ENCODE results near the gene RIC3. TPM values are rescaled to one million over a fixed set of nuclear protein-coding genes. Genes with fewer than 3 reads are reported as not detected.

The RIC3 gene
- total RNA-seq, 2 donors from 2014 or later: 25.0 to 27.3 TPM

- Histone ChIP-seq H3K4me3 (no peak overlapping the region), H3K36me3 (no peaks in the 10 kb centered on the region), H3K27ac (no peak overlapping the region), H3K27me3 (replicated peaks; ENCODE audit: insufficient read depth) (no peaks in the 10 kb centered on the region), H3K4me1 (replicated peaks) (no peaks in the 10 kb centered on the region), H3K9me3 (no peaks in the 10 kb centered on the region)
- TF ChIP-seq POLR2A (IDR thresholded peaks at IDR 0.05): no peak
- TF ChIP-seq, protein P1, sequence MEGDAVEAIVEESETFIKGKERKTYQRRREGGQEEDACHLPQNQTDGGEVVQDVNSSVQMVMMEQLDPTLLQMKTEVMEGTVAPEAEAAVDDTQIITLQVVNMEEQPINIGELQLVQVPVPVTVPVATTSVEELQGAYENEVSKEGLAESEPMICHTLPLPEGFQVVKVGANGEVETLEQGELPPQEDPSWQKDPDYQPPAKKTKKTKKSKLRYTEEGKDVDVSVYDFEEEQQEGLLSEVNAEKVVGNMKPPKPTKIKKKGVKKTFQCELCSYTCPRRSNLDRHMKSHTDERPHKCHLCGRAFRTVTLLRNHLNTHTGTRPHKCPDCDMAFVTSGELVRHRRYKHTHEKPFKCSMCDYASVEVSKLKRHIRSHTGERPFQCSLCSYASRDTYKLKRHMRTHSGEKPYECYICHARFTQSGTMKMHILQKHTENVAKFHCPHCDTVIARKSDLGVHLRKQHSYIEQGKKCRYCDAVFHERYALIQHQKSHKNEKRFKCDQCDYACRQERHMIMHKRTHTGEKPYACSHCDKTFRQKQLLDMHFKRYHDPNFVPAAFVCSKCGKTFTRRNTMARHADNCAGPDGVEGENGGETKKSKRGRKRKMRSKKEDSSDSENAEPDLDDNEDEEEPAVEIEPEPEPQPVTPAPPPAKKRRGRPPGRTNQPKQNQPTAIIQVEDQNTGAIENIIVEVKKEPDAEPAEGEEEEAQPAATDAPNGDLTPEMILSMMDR (IDR thresholded peaks at IDR 0.05): peak; percentile 32 to 75 (median 72)
- peak; percentile 58 for DNase-seq (ENCODE audit: low spot score)
- intact Hi-C loops (cut with DNase I): no loop called here
- 68% methylated on average over 19 of the region's 19 CpGs for WGBS
Measured at GRCh38 chr11:8192016-8192895, 23.4 kb upstream of the RIC3 start.

DNA sequence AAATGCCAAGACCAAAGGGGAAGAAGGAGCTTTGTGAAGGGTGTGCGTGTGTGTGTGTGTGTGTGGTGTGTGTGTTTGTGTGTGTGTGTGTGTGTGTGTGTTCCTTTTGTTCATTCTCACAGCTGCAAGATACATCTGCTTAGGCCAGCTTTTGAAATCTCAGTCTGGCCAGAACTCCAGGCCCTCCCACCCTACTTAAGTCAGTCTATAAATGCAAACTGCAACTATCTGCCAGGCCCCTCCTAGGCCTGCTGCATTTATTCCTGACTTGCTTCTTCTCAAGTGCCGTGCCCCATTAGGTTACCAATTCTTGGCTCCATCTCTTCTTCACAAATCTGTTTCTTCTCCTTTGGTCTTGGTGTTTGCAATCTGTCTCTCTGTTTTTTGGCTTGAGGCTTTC, 21.6 kb upstream of the RIC3 start:
- H3K4me3 ChIP-seq: no peak overlapping the region
- DNase-seq (ENCODE audit: low spot score): no peak
- TF ChIP-seq, protein P1 (IDR thresholded peaks at IDR 0.05): no peak
- no peak for TF ChIP-seq POLR2AphosphoS5 (IDR thresholded peaks at IDR 0.05)
- TF ChIP-seq POLR2A (IDR thresholded peaks at IDR 0.05): no peak
- H3K27ac ChIP-seq: no peak overlapping the region
- no peaks in the 10 kb centered on the region for H3K4me1 ChIP-seq (replicated peaks)
- no peaks in the 10 kb centered on the region for H3K9me3 ChIP-seq
- no peaks in the 10 kb centered on the region for H3K27me3 ChIP-seq (replicated peaks; ENCODE audit: insufficient read depth)
- no peaks in the 10 kb centered on the region for H3K36me3 ChIP-seq
- 40% methylated on average over 2 of the region's 2 CpGs for WGBS
- intact Hi-C loops (cut with DNase I): no loop called here

- intact Hi-C loops (cut with DNase I): no loop called here
- Histone ChIP-seq H3K9me3 (no peaks in the 10 kb centered on the region), H3K27me3 (replicated peaks; ENCODE audit: insufficient read depth) (no peaks in the 10 kb centered on the region), H3K4me3 (no peak overlapping the region), H3K36me3 (no peaks in the 10 kb centered on the region), H3K27ac (no peak overlapping the region), H3K4me1 (replicated peaks) (no peaks in the 10 kb centered on the region)
- WGBS: 87% methylated on average over 2 of the region's 2 CpGs
- TF ChIP-seq POLR2AphosphoS5 (IDR thresholded peaks at IDR 0.05) (no peak), POLR2A (IDR thresholded peaks at IDR 0.05) (no peak)
- TF ChIP-seq, protein P1 (IDR thresholded peaks at IDR 0.05): no peak
- DNase-seq (ENCODE audit: low spot score): no peak
Measured at GRCh38 chr11:8186429-8186828, 17.6 kb upstream of the RIC3 start.

DNA sequence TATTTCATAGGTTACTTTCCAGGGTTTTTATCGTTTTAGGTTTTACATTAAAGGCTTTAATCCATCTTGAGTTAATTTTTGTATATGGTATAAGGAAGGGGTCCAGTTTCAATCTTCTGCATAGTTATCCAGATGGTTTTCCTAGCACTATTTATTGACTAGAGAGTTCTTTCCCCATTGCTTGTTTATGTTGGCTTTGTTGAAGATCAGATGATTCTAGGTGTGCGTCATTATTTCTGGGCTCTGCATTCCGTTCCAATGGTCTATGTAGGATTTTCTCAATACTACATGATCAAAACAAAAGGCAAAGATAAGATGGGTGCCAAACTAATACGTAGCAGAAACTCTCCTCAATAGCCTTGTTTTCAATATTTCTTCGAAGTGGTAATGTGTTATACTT, 14.3 kb upstream of the RIC3 start:
- Histone ChIP-seq H3K27me3 (replicated peaks; ENCODE audit: insufficient read depth) (no peaks in the 10 kb centered on the region), H3K9me3 (no peaks in the 10 kb centered on the region), H3K4me1 (replicated peaks) (no peaks in the 10 kb centered on the region), H3K4me3 (no peak overlapping the region), H3K27ac (no peak overlapping the region), H3K36me3 (no peaks in the 10 kb centered on the region)
- TF ChIP-seq POLR2A (IDR thresholded peaks at IDR 0.05): no peak
- no peak for TF ChIP-seq POLR2AphosphoS5 (IDR thresholded peaks at IDR 0.05)
- TF ChIP-seq, protein P1 (IDR thresholded peaks at IDR 0.05): no peak
- no peak for DNase-seq (ENCODE audit: low spot score)
- WGBS: 76% methylated on average over 5 of the region's 5 CpGs
- intact Hi-C loops (cut with DNase I): no loop called here

- no peak for DNase-seq (ENCODE audit: low spot score)
- no peaks in the 10 kb centered on the region for H3K4me1 ChIP-seq (replicated peaks)
- WGBS: 38% methylated on average over 4 of the region's 4 CpGs
- H3K9me3 ChIP-seq: no peaks in the 10 kb centered on the region
- no peaks in the 10 kb centered on the region for H3K27me3 ChIP-seq (replicated peaks; ENCODE audit: insufficient read depth)
- H3K4me3 ChIP-seq: no peak overlapping the region
- no peaks in the 10 kb centered on the region for H3K36me3 ChIP-seq
- no peak for TF ChIP-seq POLR2A (IDR thresholded peaks at IDR 0.05)
- TF ChIP-seq, protein P1 (IDR thresholded peaks at IDR 0.05): no peak
- intact Hi-C loops (cut with DNase I): no loop called here
- H3K27ac ChIP-seq: no peak overlapping the region
Measured at GRCh38 chr11:8180469-8180868, 11.6 kb upstream of the RIC3 start.

Data from prostate gland (tissue), 2 donors.